IPS-18c (cell line): ENCODE data around the gene LCAT.
A peak's percentile ranks its signal among the peaks of the same experiment; 100 is the strongest.

ENCODE experiments used
- H3K4me3 ChIP-seq: 2 replicates; pipeline ENCODE4 v1.7.0; 2013; ENCODE audit warnings: low read depth, mild to moderate bottlenecking, low read length, moderate library complexity; ENCODE audit not compliant: insufficient read depth
- H3K9me3 ChIP-seq: one replicate; pipeline ENCODE4 v1.6.1; 2013; ENCODE audit warnings: mild to moderate bottlenecking, low read length, moderate library complexity; ENCODE audit not compliant: control insufficient read depth, insufficient read depth

LCAT gene

GRCh38 chr16:67909056-67909742, 34.7 kb downstream of the LCAT start:
- no peak overlapping the region for H3K4me3 ChIP-seq
- H3K9me3 ChIP-seq: peaks cover 2% of the 10 kb centered on the region

GRCh38 chr16:67907397-67908180, 36.3 kb downstream of the LCAT start:
- peaks cover 2% of the 10 kb centered on the region for H3K9me3 ChIP-seq
- no peak overlapping the region for H3K4me3 ChIP-seq

- H3K4me3 ChIP-seq: no peak overlapping the region
Observed at GRCh38 chr16:67902831-67903230, 41.1 kb downstream of the LCAT start.

GRCh38 chr16:67901734-67902133, 42.2 kb downstream of the LCAT start:
- Histone ChIP-seq H3K4me3 (no peak overlapping the region), H3K9me3 (no peaks in the 10 kb centered on the region)

More at GRCh38 chr16:67902831-67903230, 41.1 kb downstream of the LCAT start:
- H3K9me3 ChIP-seq: peaks cover 2% of the 10 kb centered on the region

GRCh38 chr16:67897231-67897630, 46.7 kb downstream of the LCAT start:
- H3K4me3 ChIP-seq: no peak overlapping the region
- H3K9me3 ChIP-seq: no peaks in the 10 kb centered on the region

GRCh38 chr16:67893743-67894399, 50.0 kb downstream of the LCAT start:
- H3K9me3 ChIP-seq: no peaks in the 10 kb centered on the region
- H3K4me3 ChIP-seq: peak overlapping the region; percentile 98

- Histone ChIP-seq H3K4me3 (peak within 1 kb of the TSS; percentile 98), H3K9me3 (no peaks in the 10 kb centered on the region)
Observed at GRCh38 chr16:67892899-67893742, 50.8 kb downstream of the LCAT start, which contains the start of gene PSKH1. Gene PSKH1 (plus strand): TSS chr16:67893254. CDS start chr16:67908750, 15,496 bp downstream.

GRCh38 chr16:67892375-67892774, 51.5 kb downstream of the LCAT start:
- peak overlapping the region; percentile 10; the same call in 1 of the 2 replicates for H3K4me3 ChIP-seq
- H3K9me3 ChIP-seq: no peaks in the 10 kb centered on the region
